DND-41 (cell line): ENCODE data around the gene NR0B2.

Experiments used
- EZH2 ChIP-seq: IDR thresholded peaks from 3 replicates; pipeline ENCODE4 v1.6.1; 2012; ENCODE audit warnings: borderline replicate concordance, low read depth, mild to moderate bottlenecking, moderate library complexity, low read length, inconsistent platforms; ENCODE audit not compliant: severe bottlenecking
- TF ChIP-seq, protein P1 (sequence below): IDR thresholded peaks from 2 replicates; pipeline ENCODE4 v1.5.1; 2012; ENCODE audit warnings: borderline replicate concordance, low read length, moderate library complexity, mild to moderate bottlenecking; ENCODE audit not compliant: poor library complexity, severe bottlenecking; ENCODE audit errors: extremely low read depth

DNA sequence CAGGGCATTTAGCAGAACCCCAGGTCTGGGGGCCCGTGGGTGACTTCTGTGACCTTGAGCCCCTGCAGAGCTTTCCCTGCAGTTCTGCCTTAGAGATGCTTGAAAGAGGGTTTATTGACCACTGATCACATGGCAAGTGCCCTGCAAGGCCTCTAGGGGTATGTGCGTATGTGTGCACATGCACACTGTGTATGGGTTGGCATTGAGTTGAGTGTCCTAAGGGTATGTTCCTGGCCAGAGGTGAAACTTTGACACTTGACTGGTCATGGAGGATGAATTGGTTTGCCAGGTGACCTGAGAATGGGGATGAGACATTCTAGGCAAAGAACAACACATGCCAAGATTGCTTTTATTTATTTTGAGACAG, 24.9 kb upstream of the NR0B2 start:
- TF ChIP-seq, protein P1, sequence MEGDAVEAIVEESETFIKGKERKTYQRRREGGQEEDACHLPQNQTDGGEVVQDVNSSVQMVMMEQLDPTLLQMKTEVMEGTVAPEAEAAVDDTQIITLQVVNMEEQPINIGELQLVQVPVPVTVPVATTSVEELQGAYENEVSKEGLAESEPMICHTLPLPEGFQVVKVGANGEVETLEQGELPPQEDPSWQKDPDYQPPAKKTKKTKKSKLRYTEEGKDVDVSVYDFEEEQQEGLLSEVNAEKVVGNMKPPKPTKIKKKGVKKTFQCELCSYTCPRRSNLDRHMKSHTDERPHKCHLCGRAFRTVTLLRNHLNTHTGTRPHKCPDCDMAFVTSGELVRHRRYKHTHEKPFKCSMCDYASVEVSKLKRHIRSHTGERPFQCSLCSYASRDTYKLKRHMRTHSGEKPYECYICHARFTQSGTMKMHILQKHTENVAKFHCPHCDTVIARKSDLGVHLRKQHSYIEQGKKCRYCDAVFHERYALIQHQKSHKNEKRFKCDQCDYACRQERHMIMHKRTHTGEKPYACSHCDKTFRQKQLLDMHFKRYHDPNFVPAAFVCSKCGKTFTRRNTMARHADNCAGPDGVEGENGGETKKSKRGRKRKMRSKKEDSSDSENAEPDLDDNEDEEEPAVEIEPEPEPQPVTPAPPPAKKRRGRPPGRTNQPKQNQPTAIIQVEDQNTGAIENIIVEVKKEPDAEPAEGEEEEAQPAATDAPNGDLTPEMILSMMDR, result no peak
- TF ChIP-seq EZH2, result no peak
